C4-2B (cell line): ENCODE results near the gene PRDM5.

Experiments
- CTCF ChIP-seq: fragments of 450-650 bp; conservative IDR thresholded peaks from 2 replicates; pipeline ENCODE4 v1.5.1; 2017; ENCODE audit warnings: mild to moderate bottlenecking
- ZFX ChIP-seq: fragments of 450-650 bp; IDR thresholded peaks from 2 replicates; pipeline ENCODE4 v1.6.1; 2017

- TF ChIP-seq CTCF (no peak), ZFX (no peak)
Measured at GRCh38 chr4:120971884-120972283, 49.4 kb upstream of the PRDM5 start.
